Measurements from ENCODE around the gene HOXA2. TPM values are rescaled to one million over a fixed set of nuclear protein-coding genes. Genes with fewer than 3 reads are reported as not detected.

HOXA2 gene
- total and polyA plus RNA-seq, 8 donors: 0.89 to 3.7 (median 1.2) TPM; not detected in 1

- intact Hi-C loops (cut with DNase I; ENCODE audit: low total_unique reads): no loop called here
- peaks cover 5 to 100% (median 90%) of the 10 kb centered on the region in 3 donors for H3K27me3 ChIP-seq
- peaks cover 15 to 57% (median 38%) of the 10 kb centered on the region in 4 donors for H3K4me1 ChIP-seq
- TF ChIP-seq EP300 (IDR thresholded peaks at IDR 0.05) (no peak), POLR2AphosphoS5 (IDR thresholded peaks at IDR 0.05) (no peak), POLR2A (IDR thresholded peaks at IDR 0.05) (no peak), CTCF (IDR thresholded peaks at IDR 0.05) (no peak)
- H3K36me3 ChIP-seq: peaks cover 0 to 5% (median 0%) of the 10 kb centered on the region in 4 donors
- peaks cover 0 to 26% (median 0%) of the 10 kb centered on the region in 4 donors for H3K9me3 ChIP-seq
- H3K4me3 ChIP-seq: peak within 1 kb of the TSS; percentile 33 to 64 (median 52)
- WGBS, 5 donors: 11 to 23% (median 18%) methylated on average over 53 to 63 of the region's 63 CpGs
- DNase-seq: peak; percentile 53 to 84
- peak within 1 kb of the TSS; percentile 72 to 99 (median 88) for H3K27ac ChIP-seq
Measured at GRCh38 chr7:27147199-27148030, 44.9 kb upstream of the HOXA2 start, which contains the start of gene HOXA6. Gene HOXA6 (minus strand): TSS chr7:27147774. CDS start chr7:27147749, 25 bp downstream.

DNA sequence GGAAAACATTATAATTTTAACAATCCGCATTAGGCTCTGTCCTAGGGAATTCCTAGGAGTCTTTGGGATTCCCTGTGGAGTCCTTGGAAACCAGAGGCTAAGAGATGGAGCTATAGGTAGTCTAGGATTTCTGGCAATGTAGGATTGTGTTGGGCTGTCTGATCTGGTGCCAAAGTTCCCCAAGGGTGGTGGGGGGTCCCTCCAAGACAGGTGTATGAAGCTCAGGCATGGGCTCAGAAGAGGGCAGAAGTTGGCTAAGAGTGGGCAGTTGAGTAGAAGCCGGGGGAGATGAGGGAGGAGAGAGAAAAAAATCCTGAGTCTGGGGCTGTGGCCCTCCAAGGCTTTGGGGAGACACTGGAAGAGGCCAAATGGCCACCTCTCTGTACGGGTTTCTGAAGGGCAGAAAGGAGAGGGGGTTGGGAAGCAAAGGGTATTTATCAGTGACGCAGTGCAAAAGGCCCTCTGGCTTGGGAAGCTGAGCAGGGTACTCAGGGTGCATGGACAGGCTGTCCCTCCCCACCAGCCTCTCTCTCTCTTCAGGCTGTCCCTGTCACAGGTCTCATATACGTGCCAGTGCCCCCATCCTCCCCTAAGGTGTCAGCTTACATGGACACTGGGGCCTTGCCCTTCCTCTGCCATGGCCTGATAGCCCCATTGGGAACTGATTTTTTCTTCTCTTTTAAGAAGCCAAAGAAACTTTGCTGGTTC, 44.2 kb upstream of the HOXA2 start:
- Histone ChIP-seq H3K9me3 (peaks cover 0 to 26% (median 0%) of the 10 kb centered on the region in 4 donors), H3K27me3 (peaks cover 5 to 100% (median 88%) of the 10 kb centered on the region in 3 donors), H3K36me3 (peaks cover 0 to 5% (median 0%) of the 10 kb centered on the region in 4 donors), H3K4me3 (peak overlapping the region in 3 of 4 donors; percentile 48 to 64 (median 55)), H3K4me1 (peaks cover 14 to 50% (median 32%) of the 10 kb centered on the region in 4 donors), H3K27ac (peak overlapping the region; percentile 35 to 99 (median 88))
- DNase-seq: no peak
- intact Hi-C loops (cut with DNase I; ENCODE audit: low total_unique reads): no loop called here
- 44 to 69% (median 64%) methylated on average over 5 of the region's 5 CpGs for WGBS, 5 donors
- TF ChIP-seq CTCF (IDR thresholded peaks at IDR 0.05) (no peak), POLR2AphosphoS5 (IDR thresholded peaks at IDR 0.05) (no peak), EP300 (IDR thresholded peaks at IDR 0.05) (no peak), POLR2A (IDR thresholded peaks at IDR 0.05) (no peak)

DNA sequence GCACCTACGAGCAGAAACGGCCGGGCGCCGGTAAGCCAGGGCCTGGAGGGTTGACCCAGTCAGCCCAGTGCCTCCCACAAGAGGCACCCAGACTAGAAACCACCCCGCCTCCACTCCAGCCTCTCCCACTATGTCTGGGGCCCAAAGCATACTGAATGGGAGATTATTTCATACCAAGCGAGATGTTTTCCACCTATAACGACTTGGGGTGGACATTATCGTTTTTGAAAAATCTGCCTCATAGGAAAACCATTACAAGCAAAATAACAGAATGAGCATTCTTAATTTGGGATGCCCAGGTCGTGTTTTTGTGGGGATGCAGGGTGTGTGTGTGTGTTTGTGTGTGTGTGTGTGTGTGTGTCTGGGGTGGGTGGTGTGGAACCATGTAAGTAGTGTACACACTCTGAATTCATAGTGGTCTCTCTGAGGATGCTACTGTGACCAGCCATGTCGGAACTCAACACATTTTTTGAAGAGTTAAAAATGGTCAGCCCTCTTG, 43.5 kb upstream of the HOXA2 start:
- H3K27me3 ChIP-seq: peaks cover 5 to 95% (median 81%) of the 10 kb centered on the region in 3 donors
- 42 to 72% (median 53%) methylated on average over 11 of the region's 11 CpGs for WGBS, 5 donors
- no peak for DNase-seq
- H3K4me1 ChIP-seq: peaks cover 8 to 43% (median 28%) of the 10 kb centered on the region in 4 donors
- intact Hi-C loops (cut with DNase I; ENCODE audit: low total_unique reads): no loop called here
- peak overlapping the region; percentile 10 to 64 (median 54) for H3K4me3 ChIP-seq
- peak overlapping the region; percentile 41 to 99 (median 88) for H3K27ac ChIP-seq
- TF ChIP-seq POLR2AphosphoS5 (IDR thresholded peaks at IDR 0.05) (no peak), POLR2A (IDR thresholded peaks at IDR 0.05) (no peak), EP300 (IDR thresholded peaks at IDR 0.05) (no peak), CTCF (IDR thresholded peaks at IDR 0.05) (no peak)
- H3K9me3 ChIP-seq: peaks cover 0 to 26% (median 0%) of the 10 kb centered on the region in 4 donors
- peaks cover 0 to 5% (median 0%) of the 10 kb centered on the region in 4 donors for H3K36me3 ChIP-seq

All from stomach (tissue), 9 donors.